Heart left ventricle (tissue), 16 donors: ENCODE measurements around the gene FLRT1. TPM values are rescaled to one million over a fixed set of nuclear protein-coding genes. Genes with fewer than 3 reads are reported as not detected.

ENCODE experiments used
- ATAC-seq, 4 donors: fragments of 200-7000 bp; cut with Tn5 transposase; one replicate each; pipeline ENCODE4 v1.9.1; 2020 to 2022; ENCODE audit warnings: moderate library complexity in 4 of 4, mild to moderate bottlenecking in 3 of 4, moderate number of reproducible peaks in 1 of 4
- DNase-seq, 5 donors: peaks; one replicate each; pipeline ENCODE4 v3.0.0-alpha.2; 2020
- H3K27ac ChIP-seq, 12 donors: fragments of 200-600 bp; sonication (generic) in 4 of 12; one replicate each; pipeline versions ENCODE4 v1.5.0 to v1.8.0; 2016 to 2022; ENCODE audit warnings: mild to moderate bottlenecking in 2 of 12
- H3K27me3 ChIP-seq, 9 donors: fragments of 200-600 bp; sonication (generic) in 2 of 9; one replicate each; pipeline versions ENCODE4 v1.5.1 to v1.8.0; 2016 to 2022; ENCODE audit warnings: mild to moderate bottlenecking in 3 of 9
- H3K36me3 ChIP-seq, 9 donors: fragments of 200-600 bp; sonication (generic) in 2 of 9; one replicate each; pipeline versions ENCODE4 v1.5.0 to v1.8.0; 2018 to 2022; ENCODE audit warnings: mild to moderate bottlenecking in 2 of 9
- H3K4me1 ChIP-seq, 12 donors: fragments of 200-600 bp; sonication (generic) in 4 of 12; one replicate each; pipeline versions ENCODE4 v1.5.0 to v1.8.0; 2016 to 2022; ENCODE audit warnings: mild to moderate bottlenecking in 3 of 12
- H3K4me3 ChIP-seq, 12 donors: fragments of 200-600 bp; sonication (generic) in 4 of 12; one replicate each; pipeline versions ENCODE4 v1.5.0 to v1.8.0; 2017 to 2022; ENCODE audit warnings: mild to moderate bottlenecking in 9 of 12, moderate library complexity in 4 of 12
- H3K9me3 ChIP-seq, 12 donors: fragments of 200-600 bp; sonication (generic) in 4 of 12; one replicate each; pipeline versions ENCODE4 v1.5.0 to v1.8.0; 2016 to 2022; ENCODE audit warnings: mild to moderate bottlenecking in 1 of 12
- CTCF ChIP-seq, 12 donors: fragments of 200-600 bp; sonication (generic) in 4 of 12; IDR thresholded peaks; one replicate each; pipeline versions ENCODE4 v1.5.0 to v1.8.0; 2018 to 2022; ENCODE audit warnings: antibody characterized with exemption in 12 of 12, mild to moderate bottlenecking in 5 of 12
- POLR2A ChIP-seq, 2 donors: fragments of 450-650 bp; IDR thresholded peaks; one replicate each; pipeline ENCODE4 v1.6.1; 2017; ENCODE audit warnings: antibody characterized with exemption in 2 of 2, mild to moderate bottlenecking in 2 of 2, moderate library complexity in 2 of 2
- WGBS, 4 donors: extraction: QIAGEN DNeasy Blood & Tissue Kit in 2 of 4; methylation state at CpG; one replicate each; pipeline versions ENCODE4 v1.1.5 to v1.1.7; 2013 to 2018; 5-methylcytosine and 5-hydroxymethylcytosine counted together
- intact Hi-C, 10 donors: fragments of 100-400 bp; cut with DNase I; formaldehyde crosslinking; loops; one replicate each; pipeline versions ENCODE4 v1.11.1 to v1.14.2; 2022
- polyA plus RNA-seq, 2 donors: library from polyadenylated mRNA; stranded (reverse); fragments of 200-250 nt; gene quantifications; one replicate each; pipeline ENCODE4 v1.2.3, GENCODE V29; 2013
- total RNA-seq, 9 donors: library from RNA; depleted of rRNA in 2 of 9; stranded (reverse); fragments of >200 nt in 2 of 9; fragmentation: NEBNext Ultra II Directional in 3 of 9; extraction: Animal tissue kit (Norgen Biotek cat#: 25700) in 3 of 9; gene quantifications; one replicate each; pipeline versions ENCODE4 v1.1.0 to v1.2.4, GENCODE V29; 2016 to 2023
- donor health status: ischemic (EF 13 %, LVEDD 7.1; RV severe dilation, severe dysfunction).
- donor health status: healthy with polysubstance abuse.
- donor health status: DM: no; HTN: yes; CAD: no.
- donor health status: DM: no; HTN: no; CAD: no.
- donor health status: ischemic (EF 25% LVEDD 6.9; RV normal size, moderate dysfunction).
- donor health status: ischemic (EF 25% LVEDD 5.7; RV mildly dilated, moderate dysfunction).
- donor health status: healthy.
- donor health status: DM: yes; HTN: yes; CAD: no.
- donor health status: ischemic (EF 35%, LVEDD 5.7; RV mildly dilated, moderate dysfunction).
- donor health status: nonischemic (EF 11% LVEDD 7.7; RV severe dilation, severe dysfunction).
- donor health status: DM: yes; HTN: yes; CAD: no.
- donor health status: PGD.
- donor health status: ischemic (EF 29% LVEDD 5.4; RV normal size, mild dysfunction).
- donor health status: nonischemic (EF 23%, LVEDD 6.1; RV moderate dilation, normal function).

FLRT1 gene
- total and polyA plus RNA-seq, 11 donors, result 0.20 to 1.4 (median 0.37) TPM

DNA sequence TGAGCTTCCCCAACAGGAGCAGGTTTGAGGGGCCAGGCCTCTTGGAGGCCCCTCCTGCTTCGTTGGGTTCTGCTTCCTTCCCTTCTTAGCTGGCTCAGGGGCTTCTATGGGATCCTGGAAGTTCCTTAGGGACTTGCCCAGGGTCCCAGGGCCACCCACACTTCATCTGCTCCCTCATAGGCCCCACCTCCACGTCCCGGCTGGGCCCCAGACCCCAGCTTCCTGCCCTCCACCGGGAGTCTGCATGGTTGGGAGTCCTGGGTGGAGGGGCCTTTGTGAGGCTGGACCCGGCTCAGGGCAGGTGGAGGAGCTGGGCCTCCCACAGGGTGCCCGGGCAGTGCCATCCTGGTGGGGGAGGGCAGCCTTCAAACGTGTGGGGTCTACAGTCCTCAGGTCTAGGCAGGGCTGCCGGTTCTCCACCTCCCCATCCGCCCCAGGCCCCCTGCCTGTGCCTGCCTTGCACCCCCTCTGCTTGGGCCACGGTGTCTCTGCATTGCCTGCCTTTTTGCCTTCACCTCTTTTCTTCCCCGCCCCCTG, 37.9 kb upstream of the FLRT1 start:
- no peak for DNase-seq
- 81 to 85% (median 83%) methylated on average over 7 to 11 of the region's 11 CpGs for WGBS, 4 donors
- Histone ChIP-seq H3K27me3 (peaks cover 0 to 21% (median 0%) of the 10 kb centered on the region in 9 donors), H3K9me3 (no peaks in the 10 kb centered on the region), H3K27ac (no peak overlapping the region), H3K4me1 (peaks cover 0 to 51% (median 37%) of the 10 kb centered on the region in 12 donors), H3K4me3 (no peak overlapping the region), H3K36me3 (peaks cover 0 to 51% (median 43%) of the 10 kb centered on the region in 9 donors)
- no peak for TF ChIP-seq CTCF (IDR thresholded peaks at IDR 0.05)
- TF ChIP-seq POLR2A (IDR thresholded peaks at IDR 0.05), result no peak
- intact Hi-C loops, result loop anchor here in 2 of 10 donors (2.0 kb wide), 1 partner anchor 151 kb away; no protein-coding TSS in a partner anchor
- ATAC-seq, result no peak

- ATAC-seq, result peak in 1 of 4 donors; percentile 0
- Histone ChIP-seq H3K27me3 (peaks cover 0 to 21% (median 0%) of the 10 kb centered on the region in 9 donors), H3K36me3 (peaks cover 0 to 44% (median 38%) of the 10 kb centered on the region in 9 donors), H3K4me3 (peak overlapping the region in 10 of 12 donors; percentile 25 to 60 (median 50)), H3K9me3 (no peaks in the 10 kb centered on the region), H3K27ac (no peak overlapping the region), H3K4me1 (peaks cover 0 to 49% (median 37%) of the 10 kb centered on the region in 12 donors)
- DNase-seq, result no peak
- intact Hi-C loops, result loop anchor here in 2 of 10 donors (2.0 kb wide), 1 partner anchor 150 kb away; no protein-coding TSS in a partner anchor
- TF ChIP-seq POLR2A (IDR thresholded peaks at IDR 0.05) (no peak), CTCF (IDR thresholded peaks at IDR 0.05) (peak in 1 of 12 donors; percentile 7)
- WGBS, 4 donors, result 65 to 74% (median 73%) methylated on average over 9 to 54 of the region's 54 CpGs
Measured at GRCh38 chr11:63998558-63999348, 37.0 kb upstream of the FLRT1 start.

- TF ChIP-seq POLR2A (IDR thresholded peaks at IDR 0.05), result no peak
- TF ChIP-seq CTCF (IDR thresholded peaks at IDR 0.05), result no peak
- ATAC-seq (peak; percentile 6 to 46 (median 23)), DNase-seq (peak in 4 of 5 donors; percentile 44 to 77 (median 60))
- Histone ChIP-seq H3K4me3 (peak overlapping the region in 11 of 12 donors; percentile 25 to 60 (median 48)), H3K27me3 (peaks cover 0 to 21% (median 0%) of the 10 kb centered on the region in 9 donors), H3K36me3 (peaks cover 0 to 38% (median 33%) of the 10 kb centered on the region in 9 donors), H3K4me1 (peaks cover 0 to 43% (median 35%) of the 10 kb centered on the region in 12 donors), H3K27ac (peak overlapping the region in 1 of 12 donors; percentile 28), H3K9me3 (no peaks in the 10 kb centered on the region)
- 19 to 34% (median 25%) methylated on average over 20 to 59 of the region's 59 CpGs for WGBS, 4 donors
- intact Hi-C loops, result loop anchor here in 9 of 10 donors (1.0 to 2.0 kb wide), 3 partner anchors 149 to 152 kb away; no protein-coding TSS in a partner anchor
Measured at GRCh38 chr11:63999349-64000025, 36.2 kb upstream of the FLRT1 start.
